ENCODE data around the gene PXDN. TPM values are rescaled to one million over a fixed set of nuclear protein-coding genes. Genes with fewer than 3 reads are reported as not detected.

Gene PXDN
- total and polyA plus RNA-seq, 9 of the 15 experiments (the other 6 are each of a cell fraction or from before 2014, with no cell fraction given) = 0.49 TPM; not detected in 8

DNA sequence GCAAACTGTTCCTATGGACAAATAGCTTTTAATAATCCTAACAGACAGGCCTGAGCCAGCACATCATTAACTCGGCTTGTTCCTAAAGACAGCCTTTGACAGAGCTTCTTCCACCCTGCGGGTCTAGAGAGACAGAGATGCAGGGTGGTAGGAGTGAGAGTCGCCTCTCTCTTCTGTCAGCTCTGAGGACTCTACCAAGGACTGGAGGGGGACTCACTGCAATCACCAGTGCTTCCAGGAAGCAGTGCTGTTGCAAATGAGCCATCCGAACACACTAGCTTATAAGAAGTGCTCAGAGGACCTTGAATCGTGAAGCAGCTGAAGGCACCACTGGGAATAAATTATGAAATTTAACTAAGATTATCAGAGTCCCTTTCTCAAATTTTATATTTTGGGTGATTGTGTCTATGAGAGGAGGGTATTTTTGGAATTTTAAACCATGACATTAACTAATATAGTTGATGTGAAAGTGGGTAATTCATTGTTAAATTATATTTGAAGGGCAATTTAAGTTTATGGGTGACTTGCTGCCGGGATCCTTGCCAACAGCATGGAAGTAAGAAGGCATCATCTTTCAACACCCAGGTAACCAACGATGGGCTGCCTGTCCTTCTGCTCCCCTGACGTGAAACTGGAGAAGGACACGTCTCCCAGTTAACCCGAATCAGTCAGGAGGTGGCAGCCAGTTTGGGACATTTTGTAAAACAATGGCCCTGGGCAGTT, 43.6 kb upstream of the PXDN start:
- Histone ChIP-seq H2AFZ (ENCODE audit: low read depth, low read length) (no peak overlapping the region), H3K9me1 (ENCODE audit: control insufficient read depth, insufficient read depth, low read length) (peaks cover 2% of the 10 kb centered on the region), H4K20me1 (replicated peaks; ENCODE audit: control insufficient read depth, insufficient read depth, low read length) (no peaks in the 10 kb centered on the region; the same call in 1 of the 2 replicates), H3K79me2 (ENCODE audit: control insufficient read depth, insufficient read depth, low read length) (no peaks in the 10 kb centered on the region), H3K36me3 (ENCODE audit: control insufficient read depth, insufficient read depth, low read length) (no peaks in the 10 kb centered on the region), H3K27me3 (ENCODE audit: control insufficient read depth in 2 of 2, insufficient read depth in 2 of 2, low read length in 2 of 2) (peaks cover 13 to 41% of the 10 kb centered on the region in 2 experiments; a peak in 4 of 5 replicates), H3K27ac (ENCODE audit: extremely low read depth, low read depth, low read length) (no peak overlapping the region), H3K4me3 (no peak overlapping the region), H3K4me1 (replicated peaks in 1 of 2; ENCODE audit: control insufficient read depth in 2 of 2, insufficient read depth in 2 of 2, low read length in 2 of 2) (no peaks in the 10 kb centered on the region), H3K4me2 (ENCODE audit: insufficient read depth, low read length) (no peak overlapping the region), H3K9me3 (replicated peaks; ENCODE audit: control insufficient read depth, insufficient read depth, low read depth, low read length) (no peaks in the 10 kb centered on the region), H3K9ac (ENCODE audit: insufficient read depth in 1 of 2, low read depth in 2 of 2, low read length in 2 of 2) (no peak overlapping the region)
- ChIA-PET POLR2A (interaction anchor here (0.6 kb wide), 1 partner anchor 1389 kb away, joined by 3 read pairs; no protein-coding TSS in a partner anchor), CTCF (ENCODE audit: low intra/inter-chr PET ratio) (no interaction called here)
- no TSS peak for BruUV-seq (replicated peaks)
- FAIRE-seq = no peak
- intact Hi-C loops (cut with micrococcal nuclease) = no loop called here
- 0% methylated on average over 10 of the region's 10 CpGs for WGBS (ENCODE audit: insufficient coverage, low coverage, missing lambda C conversion rate)
- DNase-seq (ENCODE audit: extremely low read depth in 1 of 4, low spot score in 3 of 4) = no peak
- TF ChIP-seq, protein P1, sequence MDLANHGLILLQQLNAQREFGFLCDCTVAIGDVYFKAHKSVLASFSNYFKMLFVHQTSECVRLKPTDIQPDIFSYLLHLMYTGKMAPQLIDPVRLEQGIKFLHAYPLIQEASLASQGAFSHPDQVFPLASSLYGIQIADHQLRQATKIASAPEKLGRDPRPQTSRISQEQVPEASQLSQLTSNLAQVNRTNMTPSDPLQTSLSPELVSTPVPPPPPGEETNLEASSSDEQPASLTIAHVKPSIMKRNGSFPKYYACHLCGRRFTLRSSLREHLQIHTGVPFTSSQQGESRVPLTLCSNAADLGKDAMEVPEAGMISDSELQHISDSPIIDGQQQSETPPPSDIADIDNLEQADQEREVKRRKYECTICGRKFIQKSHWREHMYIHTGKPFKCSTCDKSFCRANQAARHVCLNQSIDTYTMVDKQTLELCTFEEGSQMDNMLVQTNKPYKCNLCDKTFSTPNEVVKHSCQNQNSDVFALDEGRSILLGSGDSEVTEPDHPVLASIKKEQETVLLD (IDR thresholded peaks at IDR 0.05) = no peak
- TF ChIP-seq SRSF9 (IDR thresholded peaks at IDR 0.05; ENCODE audit: borderline replicate concordance, low read depth, low read length) = no peak
- TF ChIP-seq, protein P2, sequence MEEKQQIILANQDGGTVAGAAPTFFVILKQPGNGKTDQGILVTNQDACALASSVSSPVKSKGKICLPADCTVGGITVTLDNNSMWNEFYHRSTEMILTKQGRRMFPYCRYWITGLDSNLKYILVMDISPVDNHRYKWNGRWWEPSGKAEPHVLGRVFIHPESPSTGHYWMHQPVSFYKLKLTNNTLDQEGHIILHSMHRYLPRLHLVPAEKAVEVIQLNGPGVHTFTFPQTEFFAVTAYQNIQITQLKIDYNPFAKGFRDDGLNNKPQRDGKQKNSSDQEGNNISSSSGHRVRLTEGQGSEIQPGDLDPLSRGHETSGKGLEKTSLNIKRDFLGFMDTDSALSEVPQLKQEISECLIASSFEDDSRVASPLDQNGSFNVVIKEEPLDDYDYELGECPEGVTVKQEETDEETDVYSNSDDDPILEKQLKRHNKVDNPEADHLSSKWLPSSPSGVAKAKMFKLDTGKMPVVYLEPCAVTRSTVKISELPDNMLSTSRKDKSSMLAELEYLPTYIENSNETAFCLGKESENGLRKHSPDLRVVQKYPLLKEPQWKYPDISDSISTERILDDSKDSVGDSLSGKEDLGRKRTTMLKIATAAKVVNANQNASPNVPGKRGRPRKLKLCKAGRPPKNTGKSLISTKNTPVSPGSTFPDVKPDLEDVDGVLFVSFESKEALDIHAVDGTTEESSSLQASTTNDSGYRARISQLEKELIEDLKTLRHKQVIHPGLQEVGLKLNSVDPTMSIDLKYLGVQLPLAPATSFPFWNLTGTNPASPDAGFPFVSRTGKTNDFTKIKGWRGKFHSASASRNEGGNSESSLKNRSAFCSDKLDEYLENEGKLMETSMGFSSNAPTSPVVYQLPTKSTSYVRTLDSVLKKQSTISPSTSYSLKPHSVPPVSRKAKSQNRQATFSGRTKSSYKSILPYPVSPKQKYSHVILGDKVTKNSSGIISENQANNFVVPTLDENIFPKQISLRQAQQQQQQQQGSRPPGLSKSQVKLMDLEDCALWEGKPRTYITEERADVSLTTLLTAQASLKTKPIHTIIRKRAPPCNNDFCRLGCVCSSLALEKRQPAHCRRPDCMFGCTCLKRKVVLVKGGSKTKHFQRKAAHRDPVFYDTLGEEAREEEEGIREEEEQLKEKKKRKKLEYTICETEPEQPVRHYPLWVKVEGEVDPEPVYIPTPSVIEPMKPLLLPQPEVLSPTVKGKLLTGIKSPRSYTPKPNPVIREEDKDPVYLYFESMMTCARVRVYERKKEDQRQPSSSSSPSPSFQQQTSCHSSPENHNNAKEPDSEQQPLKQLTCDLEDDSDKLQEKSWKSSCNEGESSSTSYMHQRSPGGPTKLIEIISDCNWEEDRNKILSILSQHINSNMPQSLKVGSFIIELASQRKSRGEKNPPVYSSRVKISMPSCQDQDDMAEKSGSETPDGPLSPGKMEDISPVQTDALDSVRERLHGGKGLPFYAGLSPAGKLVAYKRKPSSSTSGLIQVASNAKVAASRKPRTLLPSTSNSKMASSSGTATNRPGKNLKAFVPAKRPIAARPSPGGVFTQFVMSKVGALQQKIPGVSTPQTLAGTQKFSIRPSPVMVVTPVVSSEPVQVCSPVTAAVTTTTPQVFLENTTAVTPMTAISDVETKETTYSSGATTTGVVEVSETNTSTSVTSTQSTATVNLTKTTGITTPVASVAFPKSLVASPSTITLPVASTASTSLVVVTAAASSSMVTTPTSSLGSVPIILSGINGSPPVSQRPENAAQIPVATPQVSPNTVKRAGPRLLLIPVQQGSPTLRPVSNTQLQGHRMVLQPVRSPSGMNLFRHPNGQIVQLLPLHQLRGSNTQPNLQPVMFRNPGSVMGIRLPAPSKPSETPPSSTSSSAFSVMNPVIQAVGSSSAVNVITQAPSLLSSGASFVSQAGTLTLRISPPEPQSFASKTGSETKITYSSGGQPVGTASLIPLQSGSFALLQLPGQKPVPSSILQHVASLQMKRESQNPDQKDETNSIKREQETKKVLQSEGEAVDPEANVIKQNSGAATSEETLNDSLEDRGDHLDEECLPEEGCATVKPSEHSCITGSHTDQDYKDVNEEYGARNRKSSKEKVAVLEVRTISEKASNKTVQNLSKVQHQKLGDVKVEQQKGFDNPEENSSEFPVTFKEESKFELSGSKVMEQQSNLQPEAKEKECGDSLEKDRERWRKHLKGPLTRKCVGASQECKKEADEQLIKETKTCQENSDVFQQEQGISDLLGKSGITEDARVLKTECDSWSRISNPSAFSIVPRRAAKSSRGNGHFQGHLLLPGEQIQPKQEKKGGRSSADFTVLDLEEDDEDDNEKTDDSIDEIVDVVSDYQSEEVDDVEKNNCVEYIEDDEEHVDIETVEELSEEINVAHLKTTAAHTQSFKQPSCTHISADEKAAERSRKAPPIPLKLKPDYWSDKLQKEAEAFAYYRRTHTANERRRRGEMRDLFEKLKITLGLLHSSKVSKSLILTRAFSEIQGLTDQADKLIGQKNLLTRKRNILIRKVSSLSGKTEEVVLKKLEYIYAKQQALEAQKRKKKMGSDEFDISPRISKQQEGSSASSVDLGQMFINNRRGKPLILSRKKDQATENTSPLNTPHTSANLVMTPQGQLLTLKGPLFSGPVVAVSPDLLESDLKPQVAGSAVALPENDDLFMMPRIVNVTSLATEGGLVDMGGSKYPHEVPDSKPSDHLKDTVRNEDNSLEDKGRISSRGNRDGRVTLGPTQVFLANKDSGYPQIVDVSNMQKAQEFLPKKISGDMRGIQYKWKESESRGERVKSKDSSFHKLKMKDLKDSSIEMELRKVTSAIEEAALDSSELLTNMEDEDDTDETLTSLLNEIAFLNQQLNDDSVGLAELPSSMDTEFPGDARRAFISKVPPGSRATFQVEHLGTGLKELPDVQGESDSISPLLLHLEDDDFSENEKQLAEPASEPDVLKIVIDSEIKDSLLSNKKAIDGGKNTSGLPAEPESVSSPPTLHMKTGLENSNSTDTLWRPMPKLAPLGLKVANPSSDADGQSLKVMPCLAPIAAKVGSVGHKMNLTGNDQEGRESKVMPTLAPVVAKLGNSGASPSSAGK (IDR thresholded peaks at IDR 0.05) = no peak
- in situ Hi-C loops (cut with MboI) = no loop called here
- no peak for ATAC-seq

All from K562 (cell line).